ENCODE results near the gene TTC28. TPM values are rescaled to one million over a fixed set of nuclear protein-coding genes. Genes with fewer than 3 reads are reported as not detected.

TTC28 gene
- total and polyA plus RNA-seq, 2 donors (not counting 3 experiments of a cell fraction or from before 2014, with no cell fraction given), result 16.5 to 51.1 TPM

- dilution Hi-C loops (cut with MboI; ENCODE audit: extremely low pct_ligation_motif_present, low sequenced_read_pairs) (no loop called here), intact Hi-C loops (cut with micrococcal nuclease) (no loop called here)
- Histone ChIP-seq H3K79me2 (ENCODE audit: control insufficient read depth, insufficient read depth, low read length) (no peaks in the 10 kb centered on the region), H3K36me3 (ENCODE audit: control insufficient read depth in 2 of 2, extremely low read depth in 1 of 2, insufficient read depth in 2 of 2, low read length in 2 of 2) (no peaks in the 10 kb centered on the region), H3K4me2 (ENCODE audit: insufficient read depth, low read length) (no peak overlapping the region), H3K27ac (ENCODE audit: insufficient read depth, low read depth, low read length) (no peak overlapping the region), H2AFZ (ENCODE audit: low read depth, low read length) (no peak overlapping the region), H3K4me1 (ENCODE audit: control insufficient read depth, extremely low read depth, insufficient read depth, low read length) (no peaks in the 10 kb centered on the region), H3K9me3 (replicated peaks; ENCODE audit: control insufficient read depth, insufficient read depth, low read length) (no peaks in the 10 kb centered on the region), H4K20me1 (replicated peaks; ENCODE audit: control insufficient read depth, extremely low read depth, insufficient read depth, low read length) (peaks cover 2% of the 10 kb centered on the region), H3K27me3 (ENCODE audit: control insufficient read depth in 2 of 2, insufficient read depth in 2 of 2, low read length in 2 of 2) (no peaks in the 10 kb centered on the region), H3K9ac (replicated peaks; ENCODE audit: extremely low read depth, insufficient read depth, low read length) (no peak overlapping the region), H3K9me1 (replicated peaks; ENCODE audit: control insufficient read depth, extremely low read depth, insufficient read depth, low read length) (no peaks in the 10 kb centered on the region), H3K4me3 (replicated peaks in 1 of 3; ENCODE audit: insufficient read depth in 1 of 3, low read depth in 1 of 3, low read length in 3 of 3) (no peak overlapping the region)
- BruUV-seq (replicated peaks), result no TSS peak
- CTCF ChIA-PET, result interaction anchor here (1.2 to 2.0 kb wide), 2 partner anchors 10 to 16 kb away, joined by 3 to 9 read pairs; no protein-coding TSS in a partner anchor
- POLR2A ChIA-PET, result no interaction called here
- TF ChIP-seq MYC (IDR thresholded peaks at IDR 0.05; ENCODE audit: low read depth, low read length) (no peak), POLR2A (IDR thresholded peaks at IDR 0.05; ENCODE audit: low read depth, low read length) (no peak), EZH2 (IDR thresholded peaks at IDR 0.05; ENCODE audit: borderline replicate concordance, low read depth, low read length, severe bottlenecking) (no peak), POLR2AphosphoS5 (IDR thresholded peaks at IDR 0.05; ENCODE audit: insufficient read depth, low read depth, low read length) (no peak), CTCF (IDR thresholded peaks at IDR 0.05; ENCODE audit: extremely low read depth in 1 of 2, insufficient read depth in 1 of 2, low read depth in 1 of 2, low read length in 2 of 2) (no peak), FOS (IDR thresholded peaks at IDR 0.05; ENCODE audit: borderline replicate concordance, insufficient read depth, low read length) (no peak), JUN (IDR thresholded peaks at IDR 0.05; ENCODE audit: borderline replicate concordance, insufficient read depth, insufficient read length, low read depth) (no peak), MAX (IDR thresholded peaks at IDR 0.05; ENCODE audit: insufficient read depth, insufficient read length) (no peak), GATA2 (IDR thresholded peaks at IDR 0.05; ENCODE audit: insufficient read depth, insufficient read length, low read depth, low read length) (no peak)
- DNase-seq (ENCODE audit: low read depth, low spot score) (no peak), FAIRE-seq (no peak)
These were observed 419.0 kb downstream of the TTC28 start for GRCh38 chr22:28260619-28261018.

Data from endothelial cell of umbilical vein (primary cell).